Aorta (tissue), 5 donors: Measurements from ENCODE around the gene TIMM22. TPM values are rescaled to one million over a fixed set of nuclear protein-coding genes. Genes with fewer than 3 reads are reported as not detected.
"Not testable (repeated sequence)": the region's sequence is repeated elsewhere in the genome, so short reads cannot be mapped to it uniquely, and the experiment has no call there.

Experiments used
- ATAC-seq: fragments of 200-7000 bp; cut with Tn5 transposase; one replicate; pipeline ENCODE4 v1.9.1; 2022; ENCODE audit warnings: moderate library complexity; ENCODE audit not compliant: low FRiP score
- DNase-seq, 2 donors: peaks; one replicate each; pipeline ENCODE4 v3.0.0-alpha.2; 2020
- H3K27ac ChIP-seq, 2 donors: one replicate each; pipeline ENCODE4 v1.5.1; 2013; ENCODE audit warnings: low read length in 2 of 2, mild to moderate bottlenecking in 2 of 2, moderate library complexity in 2 of 2, control low read depth in 1 of 2, inconsistent platforms in 1 of 2, low read depth in 1 of 2
- H3K27me3 ChIP-seq, 2 donors: one replicate each; pipeline ENCODE4 v1.6.1; 2013; ENCODE audit warnings: control low read depth in 1 of 2, low read length in 1 of 2, mild to moderate bottlenecking in 1 of 2, moderate library complexity in 1 of 2; ENCODE audit not compliant: insufficient read depth in 2 of 2, control insufficient read depth in 1 of 2
- H3K36me3 ChIP-seq, 2 donors: one replicate each; pipeline ENCODE4 v1.6.1; 2013; ENCODE audit warnings: control low read depth in 1 of 2, low read length in 1 of 2, mild to moderate bottlenecking in 1 of 2; ENCODE audit not compliant: insufficient read depth in 2 of 2, control insufficient read depth in 1 of 2
- H3K4me1 ChIP-seq, 2 donors: one replicate each; pipeline ENCODE4 v1.6.1; 2013; ENCODE audit warnings: low read length in 2 of 2, control low read depth in 1 of 2, mild to moderate bottlenecking in 1 of 2, moderate library complexity in 1 of 2; ENCODE audit not compliant: insufficient read depth in 2 of 2, control insufficient read depth in 1 of 2
- H3K4me3 ChIP-seq, 2 donors: one replicate each; pipeline ENCODE4 v1.5.1; 2013; ENCODE audit warnings: low read length in 2 of 2, control low read depth in 1 of 2, mild to moderate bottlenecking in 1 of 2
- H3K9me3 ChIP-seq: one replicate; pipeline ENCODE4 v1.6.1; 2013; ENCODE audit warnings: mild to moderate bottlenecking, low read length; ENCODE audit not compliant: control insufficient read depth
- WGBS, 2 donors: extraction: QIAGEN DNeasy Blood & Tissue Kit; methylation state at CpG; one replicate each; pipeline ENCODE4 v1.1.7; 2013; 5-methylcytosine and 5-hydroxymethylcytosine counted together
- intact Hi-C, 2 donors: fragments of 100-400 bp; cut with DNase I; formaldehyde crosslinking; loops; one replicate each; pipeline versions ENCODE4 v1.14.2 to v1.15.0; 2022
- microRNA-seq, 2 donors: library from miRNA; unstranded; fragments of <30 nt; microRNA quantifications; one replicate each; pipeline ENCODE4 v1.2.0, GENCODE V29; 2020
- polyA plus RNA-seq, 2 donors: library from polyadenylated mRNA; stranded (reverse); fragments of 200-250 nt; gene quantifications; one replicate each; pipeline ENCODE4 v1.2.3, GENCODE V29; 2013
- total RNA-seq, 2 donors: library from RNA; stranded (reverse); fragmentation: NEBNext Ultra II Directional; extraction: Animal tissue kit (Norgen Biotek cat#: 25700); gene quantifications; one replicate each; pipeline ENCODE4 v1.2.1, GENCODE V29; 2021
- donor health status: healthy with polysubstance abuse.
- donor health status: Bipolar disorder and iron deficiency.
- donor health status: DM: no; HTN: no; CAD: no.
- donor health status: DM: no; HTN: no; CAD: no.
- donor health status: DM: yes; HTN: yes; CAD: no.

TIMM22 gene
- total and polyA plus RNA-seq, 4 donors = 7.7 to 9.1 (median 8.8) TPM

DNA sequence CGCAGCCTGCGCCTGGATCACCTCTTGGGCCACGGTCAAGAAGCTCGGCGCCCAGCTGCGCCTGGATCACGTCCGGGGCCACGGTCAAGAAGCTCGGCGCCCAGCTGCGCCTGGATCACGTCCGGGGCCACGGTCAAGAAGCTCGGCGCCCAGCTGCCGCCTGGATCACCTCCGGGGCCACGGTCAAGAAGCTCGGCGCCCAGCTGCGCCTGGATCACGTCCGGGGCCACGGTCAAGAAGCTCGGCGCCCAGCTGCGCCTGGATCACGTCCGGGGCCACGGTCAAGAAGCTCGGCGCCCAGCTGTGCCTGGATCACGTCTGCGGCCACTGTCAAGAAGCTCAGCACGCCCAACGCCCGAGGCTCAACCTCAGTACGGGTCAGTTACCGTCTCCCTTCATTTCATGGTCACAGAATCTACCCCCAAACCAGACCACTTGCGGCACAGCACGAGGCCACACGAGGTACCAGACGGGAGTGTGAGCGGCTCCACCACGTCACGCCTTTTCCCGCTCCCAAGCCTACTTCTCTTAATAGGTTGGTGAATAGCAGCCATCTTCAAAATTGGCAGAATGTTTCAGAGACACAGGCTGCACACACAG is 51.7 kb downstream of the TIMM22 start:
- peak overlapping the region in 1 of 2 donors; percentile 66 for H3K27ac ChIP-seq
- 96% methylated on average over 49 of the region's 49 CpGs for WGBS, 2 donors
- H3K9me3 ChIP-seq, H3K27me3 ChIP-seq, H3K36me3 ChIP-seq, H3K4me3 ChIP-seq, ATAC-seq, H3K4me1 ChIP-seq: not testable (repeated sequence)
- DNase-seq = peak; percentile 41 to 61
- intact Hi-C loops = loop anchor here in 1 of 2 donors (5.0 kb wide), 1 partner anchor 41 kb away; no protein-coding TSS in a partner anchor

DNA sequence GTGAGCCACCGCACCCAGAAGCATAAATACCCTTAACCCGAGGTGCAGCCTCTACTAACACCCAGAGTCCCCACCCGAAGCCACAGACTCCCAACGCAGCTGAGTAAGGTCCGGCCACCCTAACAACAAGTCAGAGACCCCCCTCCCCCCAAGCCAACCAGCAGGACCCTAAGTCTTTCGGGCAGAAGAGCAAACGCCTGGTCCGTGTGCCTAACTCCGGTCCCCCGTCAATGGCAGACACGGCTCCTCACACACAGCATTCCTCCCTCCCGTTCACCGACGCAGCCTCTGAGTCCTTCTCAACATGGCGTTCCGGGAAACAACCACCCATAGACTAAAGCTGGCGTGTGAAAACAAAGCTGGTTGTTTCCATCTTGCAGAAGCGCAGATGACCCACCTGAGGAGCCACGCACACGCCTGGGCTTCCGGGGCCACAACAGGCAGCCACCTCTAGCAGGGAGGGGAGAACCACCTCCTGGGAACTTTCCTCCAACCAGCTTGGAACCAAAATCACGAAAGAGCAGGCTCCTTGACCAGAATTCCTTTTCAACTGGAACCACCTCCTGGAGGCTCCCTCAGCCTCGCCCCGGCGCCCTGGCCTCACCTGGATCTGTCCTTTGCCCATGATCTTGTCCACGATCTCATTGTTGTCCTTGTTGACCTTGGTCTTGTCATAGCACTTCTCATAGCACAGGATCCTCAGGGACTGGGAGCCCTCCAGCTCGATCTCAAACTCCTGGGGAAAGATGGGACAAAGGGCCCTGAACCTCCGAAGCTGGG is 52.7 kb downstream of the TIMM22 start:
- Histone ChIP-seq H3K27me3 (no peaks in the 10 kb centered on the region), H3K9me3 (no peaks in the 10 kb centered on the region), H3K36me3 (peaks cover 0 to 2% of the 10 kb centered on the region in 2 donors), H3K4me3 (no peak overlapping the region), H3K4me1 (peaks cover 0 to 5% of the 10 kb centered on the region in 2 donors), H3K27ac (no peak overlapping the region)
- 90 to 92% methylated on average over 28 of the region's 28 CpGs for WGBS, 2 donors
- DNase-seq (peak; percentile 33 to 62), ATAC-seq (no peak)
- intact Hi-C loops = loop anchor here in 1 of 2 donors (5.0 kb wide), 1 partner anchor 42 kb away; no protein-coding TSS in a partner anchor

DNA sequence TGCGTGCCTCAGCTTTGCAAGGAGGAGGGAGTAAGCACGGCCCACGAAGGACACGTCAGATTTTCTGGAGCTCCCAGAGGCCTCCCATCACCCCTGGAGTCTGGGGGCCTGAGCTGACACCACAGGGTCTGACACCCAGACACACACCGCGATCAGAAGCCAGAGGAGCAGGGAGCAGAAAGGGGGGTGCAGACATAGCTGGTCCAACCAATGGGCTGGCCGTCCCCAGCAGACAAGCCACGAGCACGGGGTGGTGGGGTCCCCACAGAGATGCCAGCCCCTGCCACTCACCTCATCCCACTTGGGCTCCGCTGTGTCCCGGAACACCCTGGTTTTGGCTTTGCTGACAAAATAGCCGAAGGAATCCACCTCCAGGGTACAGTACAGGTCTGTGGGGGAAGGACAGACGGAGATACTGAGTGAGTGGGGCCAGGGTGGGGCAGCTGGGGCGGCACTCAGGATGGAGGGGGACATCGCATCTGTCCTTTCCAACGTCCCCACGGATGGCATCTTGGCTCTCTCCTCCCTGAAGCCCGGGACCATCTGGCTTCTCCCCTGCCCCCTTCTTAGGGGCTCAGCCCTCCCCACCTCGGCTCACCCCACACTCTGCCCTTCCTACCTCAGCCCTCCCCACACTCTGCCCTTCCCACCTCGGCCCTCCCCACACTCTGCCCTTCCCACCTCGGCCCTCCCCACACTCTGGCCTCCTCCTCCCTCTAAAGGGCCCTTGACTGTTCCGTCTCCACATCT is 53.5 kb downstream of the TIMM22 start:
- peaks cover 0 to 5% of the 10 kb centered on the region in 2 donors for H3K4me1 ChIP-seq

DNA sequence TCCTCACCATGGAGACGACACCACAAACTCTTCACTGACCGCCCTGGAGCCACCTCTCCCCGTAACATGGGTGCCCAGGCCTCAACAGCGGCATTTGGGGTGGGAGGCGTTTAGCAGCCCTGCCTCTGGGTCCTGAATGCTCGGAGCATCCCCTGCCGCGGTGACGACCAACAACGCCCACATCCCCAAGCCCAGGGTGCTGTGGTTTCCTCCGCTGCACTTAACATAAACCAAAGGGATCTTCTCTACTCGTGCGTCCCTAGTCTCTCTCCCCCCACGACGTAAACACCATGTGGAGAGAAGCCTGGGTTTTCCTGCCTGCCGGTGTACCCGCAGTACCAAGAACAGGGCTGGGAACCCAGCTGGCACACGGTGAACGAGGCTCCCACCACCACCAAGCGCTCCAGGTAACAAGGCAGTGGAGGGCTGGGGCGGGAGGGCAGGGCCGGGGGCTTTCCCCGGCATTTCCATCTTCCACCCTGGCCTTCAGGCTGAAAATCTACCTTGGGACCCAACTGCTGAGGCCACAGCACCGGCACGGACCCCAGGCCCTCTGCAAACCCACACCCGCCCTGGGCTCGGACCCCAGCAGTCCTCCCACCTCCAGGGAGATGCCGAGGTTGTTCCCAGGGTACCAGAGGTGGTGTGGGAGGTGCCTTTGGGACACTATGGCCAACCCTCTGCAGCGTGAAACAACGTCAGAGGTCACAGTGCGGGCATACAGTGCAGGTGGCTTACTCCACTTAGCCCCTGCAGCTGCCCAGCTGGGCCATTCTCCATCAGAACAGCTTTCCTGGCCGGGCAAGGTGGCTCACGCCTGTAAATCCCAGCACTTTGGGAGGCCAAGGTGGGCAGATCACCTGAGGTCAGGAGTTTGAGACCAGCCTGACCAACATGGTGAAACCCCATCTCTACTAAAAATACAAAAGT is 54.3 kb downstream of the TIMM22 start:
- H3K27ac ChIP-seq = no peak overlapping the region
- WGBS, 2 donors = 90 to 92% methylated on average over 33 of the region's 33 CpGs
- DNase-seq = peak; percentile 38 to 73
- no peaks in the 10 kb centered on the region for H3K9me3 ChIP-seq
- intact Hi-C loops = no loop called here
- peaks cover 0 to 5% of the 10 kb centered on the region in 2 donors for H3K4me1 ChIP-seq
- no peak overlapping the region for H3K4me3 ChIP-seq
- no peaks in the 10 kb centered on the region for H3K27me3 ChIP-seq
- H3K36me3 ChIP-seq = peaks cover 0 to 2% of the 10 kb centered on the region in 2 donors
- ATAC-seq = no peak

More for the DNA sequence above, 53.5 kb downstream of the TIMM22 start:
- WGBS, 2 donors = 86% methylated on average over 21 to 22 of the region's 22 CpGs
- H3K9me3 ChIP-seq = no peaks in the 10 kb centered on the region
- H3K4me3 ChIP-seq = no peak overlapping the region
- no peaks in the 10 kb centered on the region for H3K27me3 ChIP-seq
- H3K27ac ChIP-seq = no peak overlapping the region
- DNase-seq = peak; percentile 42 to 59
- ATAC-seq = peak; percentile 1
- H3K36me3 ChIP-seq = peaks cover 0 to 2% of the 10 kb centered on the region in 2 donors
- intact Hi-C loops = no loop called here

Small RNAs within 50 kb of the gene (microRNA-seq; reads per million reads assigned to microRNA genes)
- gene MIR3183 = 0 to 0.60 reads per million in 2 donors

Other genes starting within 250 kb of the TIMM22 start
- 10 to 100 TPM; 11.7 to 17.2 TPM for gene GEMIN4, start 244.9 kb upstream of the TIMM22 start, total RNA-seq
- 10 to 100 TPM in 1 of 2 donors, 1 to 10 TPM in 1; 5.5 to 18.1 TPM for gene GEMIN4, start 244.9 kb upstream of the TIMM22 start, polyA plus RNA-seq
- 10 to 100 TPM; 34.1 to 45.1 TPM for gene GLOD4, start 214.8 kb upstream of the TIMM22 start, total RNA-seq
- 10 to 100 TPM; 31.3 to 42.2 TPM for gene GLOD4, start 214.8 kb upstream of the TIMM22 start, polyA plus RNA-seq
- 1 to 10 TPM; 7.8 to 8.9 TPM for gene MRM3, start 214.8 kb upstream of the TIMM22 start, total RNA-seq
- gene MRM3, start 214.8 kb upstream of the TIMM22 start, polyA plus RNA-seq = 1 to 10 TPM; 7.8 to 8.0 TPM
- gene NXN, start 17.4 kb upstream of the TIMM22 start, total RNA-seq = 10 to 100 TPM; 23.4 to 41.0 TPM
- 10 to 100 TPM; 13.0 to 20.4 TPM for gene NXN, start 17.4 kb upstream of the TIMM22 start, polyA plus RNA-seq
- gene ABR, start 182.9 kb downstream of the TIMM22 start, total RNA-seq = 100 to 1,000 TPM; 167 to 172 TPM
- 10 to 100 TPM; 41.8 to 72.4 TPM for gene ABR, start 182.9 kb downstream of the TIMM22 start, polyA plus RNA-seq